ENCODE measurements around the gene ELOVL5.

GRCh38 chr6:53347921-53348370, 804 bp downstream of the ELOVL5 start:
- TF ChIP-seq EZH2 (optimal IDR thresholded peaks at IDR 0.05; ENCODE audit: low read depth, low read length) (no peak), CTCF (IDR thresholded peaks at IDR 0.05; ENCODE audit: low read length) (no peak), EZH2phosphoT487 (IDR thresholded peaks at IDR 0.05; ENCODE audit: low read length) (no peak)

All from MM.1S (cell line).